Astrocyte (in vitro differentiated cells and primary cell): ENCODE measurements around the gene DIP2C.

ENCODE experiments used
- CTCF ChIP-seq: IDR thresholded peaks from 2 replicates; pipeline ENCODE4 v1.5.1; 2011; ENCODE audit warnings: low read depth, mild to moderate bottlenecking, inconsistent platforms, low read length, moderate library complexity; ENCODE audit not compliant: insufficient read depth
- EZH2 ChIP-seq: IDR thresholded peaks from 2 replicates; pipeline ENCODE4 v1.6.1; 2012; ENCODE audit warnings: mild to moderate bottlenecking, low read length, inconsistent platforms; ENCODE audit not compliant: insufficient read depth

- TF ChIP-seq CTCF (no peak), EZH2 (no peak)
These were observed 334.4 kb downstream of the DIP2C start for GRCh38 chr10:354901-355617.
